Fibroblast of lung (primary cell): ENCODE measurements around the gene AGAP1. TPM values are rescaled to one million over a fixed set of nuclear protein-coding genes. Genes with fewer than 3 reads are reported as not detected.
A peak's percentile ranks its signal among the peaks of the same experiment; 100 is the strongest.

ENCODE experiments used
- DNase-seq, 2 donors: peaks; one replicate each; pipeline versions ENCODE4 v3.0.0 to v3.0.0-alpha.2; 2010; ENCODE audit warnings: low read depth in 2 of 2
- H2AFZ ChIP-seq: 2 replicates; pipeline ENCODE4 v1.5.1; 2012; ENCODE audit warnings: low read length, control low read depth, inconsistent platforms
- H3K27ac ChIP-seq: 2 replicates; pipeline ENCODE4 v1.5.1; 2011; ENCODE audit warnings: low read length, control low read depth; ENCODE audit not compliant: insufficient read depth
- H3K27me3 ChIP-seq: 2 replicates; pipeline ENCODE4 v1.5.1; 2011; ENCODE audit warnings: mild to moderate bottlenecking, low read length; ENCODE audit not compliant: control insufficient read depth, insufficient read depth
- H3K36me3 ChIP-seq: 2 replicates; pipeline ENCODE4 v1.5.1; 2011; ENCODE audit warnings: low read length; ENCODE audit not compliant: control insufficient read depth, insufficient read depth
- H3K4me1 ChIP-seq: 2 replicates; pipeline ENCODE4 v1.5.1; 2011; ENCODE audit warnings: low read length; ENCODE audit not compliant: control insufficient read depth, insufficient read depth; ENCODE audit errors: extremely low read depth
- H3K4me2 ChIP-seq: 2 replicates; pipeline ENCODE4 v1.5.1; 2011; ENCODE audit warnings: low read length, control low read depth; ENCODE audit not compliant: insufficient read depth; ENCODE audit errors: extremely low read depth
- H3K4me3 ChIP-seq, 4 experiments: fragments of 200-600 bp in 1 of 4; sonication (generic) in 1 of 4; replicated peaks in 1 of 4; 2 replicates each; pipeline ENCODE4 v1.5.1; 2011 to 2016; ENCODE audit warnings: low read length in 4 of 4, low read depth in 3 of 4, mild to moderate bottlenecking in 3 of 4, control low read depth in 2 of 4, inconsistent platforms in 1 of 4, mixed read lengths in 1 of 4; ENCODE audit not compliant: insufficient read depth in 1 of 4; ENCODE audit errors: control extremely low read depth in 1 of 4
- H3K79me2 ChIP-seq: 2 replicates; pipeline ENCODE4 v1.5.1; 2012; ENCODE audit warnings: mild to moderate bottlenecking, low read length, inconsistent platforms; ENCODE audit not compliant: control insufficient read depth, insufficient read depth
- H3K9ac ChIP-seq: 2 replicates; pipeline ENCODE4 v1.5.1; 2011; ENCODE audit warnings: mild to moderate bottlenecking, low read length, control low read depth; ENCODE audit not compliant: insufficient read depth
- H3K9me3 ChIP-seq: 2 replicates; pipeline ENCODE4 v1.5.1; 2012; ENCODE audit warnings: low read depth, low read length; ENCODE audit not compliant: control insufficient read depth, insufficient read depth
- H4K20me1 ChIP-seq: 2 replicates; pipeline ENCODE4 v1.5.1; 2011; ENCODE audit warnings: low read length; ENCODE audit not compliant: control insufficient read depth, insufficient read depth; ENCODE audit errors: extremely low read depth
- CTCF ChIP-seq, 2 donors: IDR thresholded peaks in 1 of 2; conservative IDR thresholded peaks in 1 of 2; 1 replicate in 1 of 2; 2 replicates in 1 of 2; pipeline ENCODE4 v1.5.1; 2011 to 2012; ENCODE audit warnings: low read length in 2 of 2, control low read depth in 1 of 2, inconsistent platforms in 1 of 2, low read depth in 1 of 2, mild to moderate bottlenecking in 1 of 2
- EZH2 ChIP-seq: IDR thresholded peaks from 2 replicates; pipeline ENCODE4 v1.5.1; 2012; ENCODE audit warnings: low read length, control low read depth, mild to moderate bottlenecking; ENCODE audit errors: missing control alignments
- polyA plus RNA-seq, 2 donors: library from polyadenylated mRNA; depleted of rRNA in 1 of 2; stranded (reverse) in 1 of 2; unstranded in 1 of 2; fragments of >200 nt; gene quantifications; 2 replicates each; pipeline ENCODE4 v1.2.1, GENCODE V29; 2011 to 2012; ENCODE audit warnings: missing spikeins in 1 of 2
- total RNA-seq: library from RNA; depleted of rRNA; stranded (reverse); fragments of >200 nt; gene quantifications from 2 replicates; pipeline ENCODE4 v1.2.1, GENCODE V29; 2014

Gene AGAP1
- total and polyA plus RNA-seq, 2 donors (not counting 1 experiment from before 2014, with no cell fraction given), result 10.6 to 14.0 TPM

GRCh38 chr2:235550378-235550760 is 56.5 kb downstream of the AGAP1 start:
- no peaks in the 10 kb centered on the region for H3K4me1 ChIP-seq
- H3K36me3 ChIP-seq, result no peaks in the 10 kb centered on the region
- H4K20me1 ChIP-seq, result no peaks in the 10 kb centered on the region
- H3K9me3 ChIP-seq, result no peaks in the 10 kb centered on the region
- H3K4me3 ChIP-seq, result no peak overlapping the region
- H3K27me3 ChIP-seq, result no peaks in the 10 kb centered on the region
- peaks cover 3% of the 10 kb centered on the region for H3K79me2 ChIP-seq
- no peak overlapping the region for H3K4me2 ChIP-seq
- DNase-seq, result no peak
- TF ChIP-seq CTCF (conservative IDR thresholded peaks at IDR 0.05 in 1 of 2, IDR thresholded peaks at IDR 0.05 in 1 of 2; ENCODE audit: low read depth in 1 of 2, low read length in 2 of 2) (no peak), EZH2 (no peak)
- no peak overlapping the region for H3K9ac ChIP-seq
- no peak overlapping the region for H2AFZ ChIP-seq
- no peak overlapping the region for H3K27ac ChIP-seq

DNA sequence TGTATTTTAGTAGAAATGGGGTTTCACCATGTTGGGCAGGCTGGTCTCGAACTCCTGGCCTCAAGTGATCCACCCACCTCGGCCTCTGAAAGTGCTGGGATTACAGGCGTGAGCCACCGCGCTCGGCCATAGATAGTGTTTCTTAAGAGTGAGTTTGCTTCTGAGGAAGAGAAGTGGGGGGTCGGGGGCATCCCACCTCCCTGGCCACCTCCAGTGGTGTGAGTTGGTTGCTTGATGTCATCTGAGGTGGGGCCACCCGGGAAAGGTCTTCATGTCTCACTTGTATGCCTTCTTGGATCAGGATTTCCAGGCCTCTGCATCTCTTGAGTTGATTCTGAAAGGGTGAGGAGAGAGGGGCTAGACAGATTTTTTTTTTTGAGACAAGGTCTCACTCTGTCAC is 57.1 kb downstream of the AGAP1 start:
- Histone ChIP-seq H3K4me2 (no peak overlapping the region), H3K9me3 (no peaks in the 10 kb centered on the region), H3K27me3 (no peaks in the 10 kb centered on the region), H3K36me3 (no peaks in the 10 kb centered on the region), H3K4me3 (no peak overlapping the region), H3K79me2 (peaks cover 3% of the 10 kb centered on the region), H4K20me1 (no peaks in the 10 kb centered on the region), H2AFZ (no peak overlapping the region), H3K27ac (no peak overlapping the region), H3K4me1 (no peaks in the 10 kb centered on the region), H3K9ac (no peak overlapping the region)
- DNase-seq, result no peak
- TF ChIP-seq EZH2 (no peak), CTCF (conservative IDR thresholded peaks at IDR 0.05 in 1 of 2, IDR thresholded peaks at IDR 0.05 in 1 of 2; ENCODE audit: low read depth in 1 of 2, low read length in 2 of 2) (no peak)

- no peaks in the 10 kb centered on the region for H3K36me3 ChIP-seq
- TF ChIP-seq CTCF (conservative IDR thresholded peaks at IDR 0.05 in 1 of 2, IDR thresholded peaks at IDR 0.05 in 1 of 2; ENCODE audit: low read depth in 1 of 2, low read length in 2 of 2) (peak; percentile 41 to 55), EZH2 (no peak)
- H3K79me2 ChIP-seq, result peaks cover 3% of the 10 kb centered on the region
- no peak overlapping the region for H3K4me3 ChIP-seq
- no peaks in the 10 kb centered on the region for H3K27me3 ChIP-seq
- H3K27ac ChIP-seq, result no peak overlapping the region
- no peak overlapping the region for H3K9ac ChIP-seq
- H3K4me1 ChIP-seq, result no peaks in the 10 kb centered on the region
- H3K9me3 ChIP-seq, result no peaks in the 10 kb centered on the region
- no peak overlapping the region for H3K4me2 ChIP-seq
- peak; percentile 41 to 47 for DNase-seq
- no peak overlapping the region for H2AFZ ChIP-seq
- H4K20me1 ChIP-seq, result no peaks in the 10 kb centered on the region
Observed at GRCh38 chr2:235551965-235552364, 58.1 kb downstream of the AGAP1 start.
